Measurements from ENCODE around the gene STAG2.

DNA sequence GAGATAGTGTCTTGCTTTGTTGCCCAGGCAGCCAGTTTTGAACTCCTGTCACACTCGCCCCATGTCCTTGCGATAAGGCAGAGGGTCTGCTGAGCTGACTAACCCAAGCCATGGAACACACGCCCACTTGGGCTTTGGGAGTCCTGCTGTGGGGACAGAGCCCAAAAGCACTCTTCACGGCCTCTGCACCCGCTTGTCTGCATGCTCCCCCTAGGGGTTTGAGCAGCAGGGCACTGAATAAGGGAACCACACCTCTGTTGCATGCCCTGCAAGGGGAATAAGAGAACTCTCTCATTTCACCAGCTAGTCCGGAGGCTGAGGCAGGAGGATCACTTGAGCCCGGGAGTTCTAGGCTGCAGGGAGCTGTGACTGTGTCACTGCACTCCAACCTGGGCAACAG lies 166.0 kb downstream of the STAG2 start:
- no peak for TF ChIP-seq SMAD3 (CRISPR knock-in tag; IDR thresholded peaks at IDR 0.05)
- no peak for TF ChIP-seq KDM5A (IDR thresholded peaks at IDR 0.05; ENCODE audit: borderline replicate concordance, low read length)

Measured in HepG2 (cell line).